Upper lobe of left lung (tissue), 4 donors: ENCODE results near the gene TCEA2.

Source experiments
- POLR2A ChIP-seq, 4 donors: fragments of 450-650 bp; IDR thresholded peaks; one replicate each; pipeline ENCODE4 v1.5.1; 2016 to 2017; ENCODE audit warnings: antibody characterized with exemption in 4 of 4, mild to moderate bottlenecking in 2 of 4
- POLR2AphosphoS5 ChIP-seq, 2 donors: sonication (generic); formaldehyde crosslinking; IDR thresholded peaks; one replicate each; pipeline ENCODE4 v1.5.1; 2017; ENCODE audit warnings: antibody characterized with exemption in 2 of 2
- TF ChIP-seq, protein P1 (sequence below), 6 experiments: fragments of 450-650 bp in 4 of 6; fragments of 200-600 bp in 2 of 6; sonication (generic) in 2 of 6; IDR thresholded peaks; one replicate each; pipeline ENCODE4 v1.5.1; 2016 to 2019; ENCODE audit warnings: antibody characterized with exemption in 6 of 6

DNA sequence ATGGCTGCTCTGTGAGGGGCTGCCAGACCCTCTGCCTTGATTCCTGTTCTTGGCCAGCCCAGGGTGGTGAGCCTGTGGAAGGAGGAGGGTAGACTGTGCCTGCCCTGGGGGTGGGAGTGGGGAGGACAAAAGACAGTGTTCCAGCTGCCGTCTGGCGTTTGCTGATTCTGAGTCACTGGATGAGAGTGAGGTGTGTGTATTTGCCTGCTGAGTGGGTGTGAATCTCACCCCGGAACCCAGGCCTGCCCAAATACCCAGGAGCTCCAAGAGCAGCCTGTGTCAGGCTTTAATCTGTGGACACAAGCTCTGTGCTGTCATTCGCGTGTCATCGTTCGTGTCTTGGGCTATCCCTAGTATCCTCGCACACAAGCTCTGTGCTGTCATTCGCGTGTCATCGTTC is 23.8 kb downstream of the TCEA2 start:
- TF ChIP-seq POLR2A (IDR thresholded peaks at IDR 0.05) (no peak), POLR2AphosphoS5 (IDR thresholded peaks at IDR 0.05) (no peak)
- TF ChIP-seq, protein P1, sequence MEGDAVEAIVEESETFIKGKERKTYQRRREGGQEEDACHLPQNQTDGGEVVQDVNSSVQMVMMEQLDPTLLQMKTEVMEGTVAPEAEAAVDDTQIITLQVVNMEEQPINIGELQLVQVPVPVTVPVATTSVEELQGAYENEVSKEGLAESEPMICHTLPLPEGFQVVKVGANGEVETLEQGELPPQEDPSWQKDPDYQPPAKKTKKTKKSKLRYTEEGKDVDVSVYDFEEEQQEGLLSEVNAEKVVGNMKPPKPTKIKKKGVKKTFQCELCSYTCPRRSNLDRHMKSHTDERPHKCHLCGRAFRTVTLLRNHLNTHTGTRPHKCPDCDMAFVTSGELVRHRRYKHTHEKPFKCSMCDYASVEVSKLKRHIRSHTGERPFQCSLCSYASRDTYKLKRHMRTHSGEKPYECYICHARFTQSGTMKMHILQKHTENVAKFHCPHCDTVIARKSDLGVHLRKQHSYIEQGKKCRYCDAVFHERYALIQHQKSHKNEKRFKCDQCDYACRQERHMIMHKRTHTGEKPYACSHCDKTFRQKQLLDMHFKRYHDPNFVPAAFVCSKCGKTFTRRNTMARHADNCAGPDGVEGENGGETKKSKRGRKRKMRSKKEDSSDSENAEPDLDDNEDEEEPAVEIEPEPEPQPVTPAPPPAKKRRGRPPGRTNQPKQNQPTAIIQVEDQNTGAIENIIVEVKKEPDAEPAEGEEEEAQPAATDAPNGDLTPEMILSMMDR (IDR thresholded peaks at IDR 0.05) = no peak
